GM12801 (cell line): Measurements from ENCODE around the gene PSAT1.

Experiments
- CTCF ChIP-seq: IDR thresholded peaks from one replicate; pipeline ENCODE4 v1.5.1; 2011; ENCODE audit warnings: control low read depth; ENCODE audit not compliant: insufficient read length; ENCODE audit errors: extremely low read depth

Gene PSAT1

DNA sequence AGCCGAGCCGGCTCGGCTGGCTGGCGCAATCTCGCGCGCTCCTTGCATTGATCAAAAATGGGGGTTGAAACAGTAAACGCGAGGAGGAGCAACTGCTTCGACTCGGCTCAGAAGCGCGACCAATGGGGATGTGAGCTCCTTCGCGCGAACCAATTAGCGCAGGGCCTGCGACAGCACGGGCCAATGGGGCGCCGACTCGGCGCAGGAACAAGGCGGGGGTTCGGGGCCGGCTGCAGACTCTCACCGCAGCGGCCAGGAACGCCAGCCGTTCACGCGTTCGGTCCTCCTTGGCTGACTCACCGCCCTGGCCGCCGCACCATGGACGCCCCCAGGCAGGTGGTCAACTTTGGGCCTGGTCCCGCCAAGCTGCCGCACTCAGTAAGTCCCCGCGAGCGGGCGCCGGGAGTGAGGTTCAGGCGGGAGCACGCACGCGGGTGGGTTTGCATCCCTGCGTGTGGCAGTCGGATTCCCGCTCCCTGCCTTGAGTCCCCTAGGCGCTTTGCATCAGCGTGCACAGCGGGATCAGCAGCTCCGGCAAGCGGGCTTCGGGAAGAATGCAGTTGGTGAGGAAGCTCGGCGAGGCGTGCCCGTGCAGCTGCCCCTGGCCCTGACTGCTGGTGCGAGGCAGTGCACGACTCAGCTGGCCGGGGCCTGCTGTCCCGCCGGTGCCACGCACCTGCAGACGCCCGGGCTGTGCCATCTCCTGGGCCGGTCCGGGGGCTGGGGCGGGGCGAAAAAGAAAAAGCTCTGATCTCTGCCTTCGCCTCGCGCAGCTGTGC is at the start of gene PSAT1:
Gene PSAT1 (plus strand): TSS at position 233 of the 779 bp plus-strand sequence. CDS start 86 bp downstream, at position 319.
- no peak for TF ChIP-seq CTCF

GRCh38 chr9:78248635-78249034 is 48.3 kb upstream of the PSAT1 start:
- no peak for TF ChIP-seq CTCF

DNA sequence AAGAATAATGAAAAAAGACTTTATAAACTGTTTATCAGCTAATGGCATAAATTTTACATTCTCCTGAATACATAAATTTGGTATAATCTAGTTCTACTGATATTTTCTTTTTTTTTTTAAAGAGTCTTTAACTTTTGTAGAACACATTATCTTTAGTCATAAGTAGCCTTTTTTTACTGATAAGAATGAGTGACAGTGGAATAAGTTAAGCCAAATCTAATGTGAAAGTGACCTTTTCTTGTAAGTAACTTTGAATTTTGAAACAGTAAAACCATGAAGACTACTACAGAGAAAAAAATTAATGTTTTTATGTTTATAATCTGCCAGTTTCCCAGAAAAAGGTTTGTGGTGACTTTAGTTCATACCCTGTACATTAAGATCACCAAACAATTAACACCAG is 47.4 kb upstream of the PSAT1 start:
- no peak for TF ChIP-seq CTCF

- TF ChIP-seq CTCF, result no peak
Observed at GRCh38 chr9:78252616-78253015, 44.3 kb upstream of the PSAT1 start.

DNA sequence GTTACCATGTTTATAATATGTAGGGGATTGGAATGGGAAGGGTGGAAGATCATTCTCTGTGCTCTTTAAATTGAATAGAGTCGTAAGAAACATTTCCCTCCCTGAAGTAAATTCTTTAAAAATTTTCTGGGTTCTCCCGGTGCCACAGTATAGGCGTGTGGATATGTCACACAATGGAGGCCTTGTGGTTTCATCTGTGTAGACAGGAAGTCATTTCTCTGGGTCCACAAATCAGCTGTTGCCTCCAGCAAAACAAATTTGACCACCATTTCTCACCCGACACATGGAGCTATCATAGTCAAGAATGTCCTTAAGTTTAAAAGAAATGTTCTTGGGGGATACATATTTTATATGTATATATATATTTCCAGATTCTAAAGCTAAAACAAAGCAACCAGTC is 43.6 kb upstream of the PSAT1 start:
- no peak for TF ChIP-seq CTCF

DNA sequence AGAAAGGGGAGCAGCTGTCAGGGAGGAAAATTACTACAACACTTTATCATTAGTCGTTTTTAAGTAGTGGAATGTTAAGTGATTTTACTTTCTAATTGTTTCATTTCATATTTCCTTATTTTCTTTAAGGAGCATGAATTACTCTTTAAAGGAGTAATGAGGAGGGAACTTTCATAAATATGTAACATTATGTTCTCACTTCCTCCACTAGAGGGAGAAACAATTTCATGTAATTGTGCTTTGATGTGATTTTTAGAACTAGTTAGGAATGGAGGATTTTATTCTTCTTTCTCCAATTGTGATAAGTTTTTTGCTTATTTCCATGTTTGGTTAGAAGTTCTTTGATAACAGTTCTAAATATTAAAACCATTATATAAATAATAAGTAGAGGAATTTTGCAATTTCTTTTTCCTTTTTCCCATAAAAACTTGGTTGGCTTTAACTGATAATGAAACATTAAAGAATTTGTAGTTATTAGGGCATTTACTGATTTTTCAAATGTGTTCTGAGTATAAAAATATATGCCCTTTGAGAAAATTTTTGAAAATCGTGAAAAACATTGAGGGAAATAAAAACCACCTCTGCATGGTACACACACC is 35.4 kb upstream of the PSAT1 start:
- no peak for TF ChIP-seq CTCF

GRCh38 chr9:78262655-78263054 is 34.3 kb upstream of the PSAT1 start:
- TF ChIP-seq CTCF, result no peak
